GM12865 (cell line): ENCODE data around the gene VEZT.

Source experiments
- DNase-seq: peaks from one replicate; pipeline ENCODE4 v3.0.0; 2010; ENCODE audit warnings: low read depth
- H3K4me3 ChIP-seq: 2 replicates; pipeline ENCODE4 v1.5.1; 2011; ENCODE audit warnings: mild to moderate bottlenecking, low read depth, low read length, control low read depth
- CTCF ChIP-seq: IDR thresholded peaks from 2 replicates; pipeline ENCODE4 v1.5.1; 2011; ENCODE audit warnings: low read length, control low read depth, low read depth, inconsistent platforms; ENCODE audit not compliant: insufficient read depth; ENCODE audit errors: missing control alignments

The VEZT gene

GRCh38 chr12:95257541-95257940, 39.9 kb downstream of the VEZT start:
- H3K4me3 ChIP-seq, result no peak overlapping the region
- DNase-seq, result no peak
- no peak for TF ChIP-seq CTCF

GRCh38 chr12:95258151-95258550, 40.5 kb downstream of the VEZT start:
- no peak for TF ChIP-seq CTCF
- no peak overlapping the region for H3K4me3 ChIP-seq
- DNase-seq, result no peak

GRCh38 chr12:95258803-95259202, 41.2 kb downstream of the VEZT start:
- DNase-seq, result no peak
- no peak for TF ChIP-seq CTCF
- H3K4me3 ChIP-seq, result no peak overlapping the region

- DNase-seq, result no peak
- no peak overlapping the region for H3K4me3 ChIP-seq
- TF ChIP-seq CTCF, result no peak
Measured at GRCh38 chr12:95259368-95259767, 41.8 kb downstream of the VEZT start.

GRCh38 chr12:95261109-95261508, 43.5 kb downstream of the VEZT start:
- DNase-seq, result no peak
- no peak overlapping the region for H3K4me3 ChIP-seq
- TF ChIP-seq CTCF, result no peak

- no peak for DNase-seq
- H3K4me3 ChIP-seq, result no peak overlapping the region
- no peak for TF ChIP-seq CTCF
Measured at GRCh38 chr12:95262808-95263207, 45.2 kb downstream of the VEZT start.

GRCh38 chr12:95265765-95266164, 48.2 kb downstream of the VEZT start:
- no peak overlapping the region for H3K4me3 ChIP-seq
- no peak for TF ChIP-seq CTCF
- DNase-seq, result no peak
